DND-41 (cell line): ENCODE measurements around the gene SBF1.

Experiments used
- ATAC-seq: fragments of 200-7000 bp; cut with Tn5 transposase; 3 replicates; pipeline ENCODE4 v1.9.1; 2021; ENCODE audit warnings: low read depth; ENCODE audit not compliant: insufficient read depth
- DNase-seq: peaks from one replicate; pipeline ENCODE4 v3.0.0-alpha.2; 2020
- H2AFZ ChIP-seq: 2 replicates; pipeline ENCODE4 v1.6.0; 2012; ENCODE audit warnings: low read depth, low read length
- H3K27ac ChIP-seq: 2 replicates; pipeline ENCODE4 v1.5.1; 2012; ENCODE audit warnings: low read length, inconsistent platforms
- H3K27me3 ChIP-seq: fragments of 200-600 bp; sonication (generic); 2 replicates; pipeline ENCODE4 v1.6.0; 2012; ENCODE audit warnings: low read length, mild to moderate bottlenecking, inconsistent platforms; ENCODE audit not compliant: insufficient read depth, poor library complexity
- H3K36me3 ChIP-seq: 2 replicates; pipeline ENCODE4 v1.5.1; 2012; ENCODE audit warnings: low read length, inconsistent platforms; ENCODE audit not compliant: insufficient read depth
- H3K4me1 ChIP-seq: 2 replicates; pipeline ENCODE4 v1.5.1; 2012; ENCODE audit warnings: mild to moderate bottlenecking, low read length; ENCODE audit not compliant: insufficient read depth
- H3K4me2 ChIP-seq: 2 replicates; pipeline ENCODE4 v1.6.0; 2012; ENCODE audit warnings: mild to moderate bottlenecking, moderate library complexity, low read length, inconsistent platforms; ENCODE audit not compliant: insufficient read depth
- H3K4me3 ChIP-seq, 2 experiments: fragments of 200-600 bp in 1 of 2; shearing (Covaris generic) in 1 of 2; 2 replicates each; pipeline ENCODE4 v1.5.1; 2012 to 2016; ENCODE audit warnings: inconsistent platforms in 2 of 2, low read length in 2 of 2, mild to moderate bottlenecking in 2 of 2, low read depth in 1 of 2, moderate library complexity in 1 of 2
- H3K79me2 ChIP-seq: 2 replicates; pipeline ENCODE4 v1.6.0; 2012; ENCODE audit warnings: low read length, inconsistent platforms; ENCODE audit not compliant: insufficient read depth
- H3K9ac ChIP-seq: 2 replicates; pipeline ENCODE4 v1.6.0; 2012; ENCODE audit warnings: low read depth, mild to moderate bottlenecking, inconsistent platforms, low read length, moderate library complexity
- H3K9me3 ChIP-seq: 2 replicates; pipeline ENCODE4 v1.5.1; 2012; ENCODE audit warnings: low read length, moderate library complexity, mild to moderate bottlenecking, inconsistent platforms; ENCODE audit not compliant: insufficient read depth, severe bottlenecking
- H4K20me1 ChIP-seq: 2 replicates; pipeline ENCODE4 v1.6.0; 2012; ENCODE audit warnings: low read length; ENCODE audit not compliant: insufficient read depth
- CTCF ChIP-seq: IDR thresholded peaks from 2 replicates; pipeline ENCODE4 v1.5.1; 2012; ENCODE audit warnings: borderline replicate concordance, low read length, moderate library complexity, mild to moderate bottlenecking; ENCODE audit not compliant: poor library complexity, severe bottlenecking; ENCODE audit errors: extremely low read depth
- EZH2 ChIP-seq: IDR thresholded peaks from 3 replicates; pipeline ENCODE4 v1.6.1; 2012; ENCODE audit warnings: borderline replicate concordance, low read depth, mild to moderate bottlenecking, moderate library complexity, low read length, inconsistent platforms; ENCODE audit not compliant: severe bottlenecking

Gene SBF1

GRCh38 chr22:50516068-50516467 lies 41.2 kb upstream of the SBF1 start:
- TF ChIP-seq EZH2, result no peak
- TF ChIP-seq CTCF, result no peak
- H3K4me1 ChIP-seq, result peaks cover 14% of the 10 kb centered on the region

GRCh38 chr22:50513175-50513574 lies 38.3 kb upstream of the SBF1 start:
- Histone ChIP-seq H3K4me1 (peaks cover 34% of the 10 kb centered on the region), H3K27me3 (no peaks in the 10 kb centered on the region), H3K9me3 (no peaks in the 10 kb centered on the region), H4K20me1 (peaks cover 67% of the 10 kb centered on the region), H3K4me3 (no peak overlapping the region), H3K79me2 (peaks cover 92% of the 10 kb centered on the region), H3K4me2 (0 out of 2 replicates have a peak overlapping the region, but pooled peaks have one; percentile 21), H2AFZ (no peak overlapping the region), H3K27ac (no peak overlapping the region), H3K36me3 (peaks cover 61% of the 10 kb centered on the region), H3K9ac (0 out of 2 replicates have a peak overlapping the region, but pooled peaks have one; percentile 5)
- TF ChIP-seq CTCF, result no peak
- TF ChIP-seq EZH2, result no peak
- ATAC-seq, result no peak
- DNase-seq, result no peak

More at GRCh38 chr22:50516068-50516467, 41.2 kb upstream of the SBF1 start:
- Histone ChIP-seq H3K27ac (peak overlapping the region; percentile 40; the same call in 1 of the 2 replicates), H2AFZ (no peak overlapping the region), H3K79me2 (peaks cover 67% of the 10 kb centered on the region), H3K4me2 (no peak overlapping the region), H3K9ac (no peak overlapping the region), H3K4me3 (no peak overlapping the region), H4K20me1 (peaks cover 69% of the 10 kb centered on the region), H3K9me3 (no peaks in the 10 kb centered on the region), H3K27me3 (no peaks in the 10 kb centered on the region), H3K36me3 (peaks cover 75% of the 10 kb centered on the region)
- ATAC-seq, result no peak
- DNase-seq, result no peak

DNA sequence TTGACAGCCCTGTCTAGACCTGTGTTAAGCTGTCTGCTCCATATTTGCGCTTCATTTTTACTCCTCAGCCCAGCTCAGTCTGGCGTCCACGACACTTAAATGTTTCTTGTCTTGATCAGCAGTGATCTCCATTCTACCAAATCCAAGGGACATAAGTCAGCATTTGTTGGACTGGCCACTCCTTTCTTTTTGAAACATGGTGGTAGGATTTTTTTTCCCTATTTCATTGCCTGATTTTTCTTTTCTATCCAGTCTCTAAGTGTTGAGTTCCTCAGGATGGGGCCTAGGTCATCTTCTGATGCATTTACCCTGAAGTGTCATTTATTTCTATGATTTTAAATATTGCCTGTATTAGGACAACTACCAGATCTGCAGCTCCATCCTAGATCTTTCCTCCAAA lies 34.1 kb upstream of the SBF1 start:
- peaks cover 42% of the 10 kb centered on the region for H4K20me1 ChIP-seq
- DNase-seq, result no peak
- H3K79me2 ChIP-seq, result peaks cover 86% of the 10 kb centered on the region
- no peaks in the 10 kb centered on the region for H3K9me3 ChIP-seq
- H3K4me1 ChIP-seq, result peaks cover 57% of the 10 kb centered on the region
- TF ChIP-seq CTCF, result no peak
- no peak for TF ChIP-seq EZH2
- no peaks in the 10 kb centered on the region for H3K27me3 ChIP-seq
- H3K4me2 ChIP-seq, result peak overlapping the region; percentile 89
- peaks cover 45% of the 10 kb centered on the region for H3K36me3 ChIP-seq
- H3K9ac ChIP-seq, result peak overlapping the region; percentile 67
- H2AFZ ChIP-seq, result 0 out of 2 replicates have a peak overlapping the region, but pooled peaks have one; percentile 90
- 0 out of 3 replicates have a peak, but pooled peaks have one; percentile 5 for ATAC-seq
- H3K27ac ChIP-seq, result peak overlapping the region; percentile 94
- H3K4me3 ChIP-seq, result peak overlapping the region; percentile 43 to 64
